Measurements from ENCODE around the gene NXNL1.

- TF ChIP-seq POLR2AphosphoS5 (IDR thresholded peaks at IDR 0.05; ENCODE audit: low read depth, low read length) (no peak), POLR2A (IDR thresholded peaks at IDR 0.05; ENCODE audit: low read depth, low read length) (no peak), TAF1 (IDR thresholded peaks at IDR 0.05; ENCODE audit: borderline replicate concordance, low read depth, low read length) (no peak)
These were observed 45.6 kb downstream of the NXNL1 start for GRCh38 chr19:17415121-17415520.

All from GM12892 (cell line).